HEK293 (cell line): Measurements from ENCODE around the gene FSCN2.

ENCODE experiments used
- FEZF1 ChIP-seq: fragments of 450-650 bp; formaldehyde crosslinking; IDR thresholded peaks from 2 replicates; pipeline ENCODE4 v1.5.1; 2016; ENCODE audit warnings: missing biosample characterization, missing genetic modification characterization
- GLIS2 ChIP-seq: fragments of 450-650 bp; formaldehyde crosslinking; IDR thresholded peaks from 2 replicates; pipeline ENCODE4 v1.5.1; 2016; ENCODE audit warnings: missing biosample characterization, missing genetic modification characterization
- HIC1 ChIP-seq: fragments of 450-650 bp; formaldehyde crosslinking; IDR thresholded peaks from 2 replicates; pipeline ENCODE4 v1.5.1; 2016; ENCODE audit warnings: missing biosample characterization, missing genetic modification characterization
- KLF16 ChIP-seq: fragments of 450-650 bp; formaldehyde crosslinking; IDR thresholded peaks from 2 replicates; pipeline ENCODE4 v1.5.1; 2017; ENCODE audit warnings: missing biosample characterization, missing genetic modification characterization
- PRDM4 ChIP-seq: fragments of 450-650 bp; formaldehyde crosslinking; IDR thresholded peaks from 2 replicates; pipeline ENCODE4 v1.5.1; 2017; ENCODE audit warnings: missing biosample characterization, missing genetic modification characterization
- SCRT2 ChIP-seq: fragments of 450-650 bp; formaldehyde crosslinking; IDR thresholded peaks from 2 replicates; pipeline ENCODE4 v1.5.1; 2016; ENCODE audit warnings: missing biosample characterization, missing genetic modification characterization
- SETDB1 ChIP-seq: IDR thresholded peaks from one replicate; pipeline ENCODE4 v1.6.1; 2017; ENCODE audit warnings: mild to moderate bottlenecking, low read length, moderate library complexity, mixed read lengths; ENCODE audit not compliant: insufficient read length
- SP2 ChIP-seq: fragments of 450-650 bp; formaldehyde crosslinking; IDR thresholded peaks from 2 replicates; pipeline ENCODE4 v1.5.1; 2016; ENCODE audit warnings: missing biosample characterization, missing genetic modification characterization
- ZBTB11 ChIP-seq: fragments of 450-650 bp; formaldehyde crosslinking; conservative IDR thresholded peaks from 2 replicates; pipeline ENCODE4 v1.5.1; 2016; ENCODE audit warnings: low read depth, missing biosample characterization, missing genetic modification characterization
- ZBTB26 ChIP-seq: fragments of 450-650 bp; formaldehyde crosslinking; optimal IDR thresholded peaks from 2 replicates; pipeline ENCODE3; 2016; ENCODE audit warnings: missing biosample characterization, mild to moderate bottlenecking, missing genetic modification characterization
- ZBTB6 ChIP-seq: fragments of 450-650 bp; formaldehyde crosslinking; IDR thresholded peaks from 2 replicates; pipeline ENCODE4 v1.5.1; 2017; ENCODE audit warnings: missing biosample characterization, missing genetic modification characterization
- ZNF138 ChIP-seq: fragments of 450-650 bp; formaldehyde crosslinking; IDR thresholded peaks from 2 replicates; pipeline ENCODE4 v1.5.1; 2016; ENCODE audit warnings: missing biosample characterization, missing genetic modification characterization, borderline replicate concordance
- ZNF148 ChIP-seq: fragments of 450-650 bp; formaldehyde crosslinking; IDR thresholded peaks from 2 replicates; pipeline ENCODE4 v1.5.0; 2017; ENCODE audit warnings: missing biosample characterization, missing genetic modification characterization, borderline replicate concordance
- ZNF155 ChIP-seq: fragments of 450-650 bp; formaldehyde crosslinking; IDR thresholded peaks from 2 replicates; pipeline ENCODE4 v1.5.1; 2016; ENCODE audit warnings: missing biosample characterization, missing genetic modification characterization
- ZNF157 ChIP-seq: fragments of 450-650 bp; formaldehyde crosslinking; IDR thresholded peaks from 2 replicates; pipeline ENCODE4 v1.5.1; 2016; ENCODE audit warnings: missing biosample characterization, missing genetic modification characterization
- ZNF174 ChIP-seq: fragments of 450-650 bp; formaldehyde crosslinking; IDR thresholded peaks from 2 replicates; pipeline ENCODE4 v1.5.0; 2017; ENCODE audit warnings: missing biosample characterization, mild to moderate bottlenecking, missing genetic modification characterization
- ZNF23 ChIP-seq: fragments of 450-650 bp; formaldehyde crosslinking; IDR thresholded peaks from 2 replicates; pipeline ENCODE4 v1.5.1; 2016; ENCODE audit warnings: missing biosample characterization, missing genetic modification characterization, borderline replicate concordance
- ZNF24 ChIP-seq: fragments of 450-650 bp; formaldehyde crosslinking; IDR thresholded peaks from 2 replicates; pipeline ENCODE4 v1.5.1; 2016; ENCODE audit warnings: missing biosample characterization, missing genetic modification characterization
- ZNF311 ChIP-seq: fragments of 450-650 bp; formaldehyde crosslinking; IDR thresholded peaks from 2 replicates; pipeline ENCODE4 v1.5.1; 2017; ENCODE audit warnings: missing biosample characterization, missing genetic modification characterization, borderline replicate concordance
- ZNF677 ChIP-seq: fragments of 450-650 bp; IDR thresholded peaks from 2 replicates; pipeline ENCODE4 v1.5.0; 2018; ENCODE audit warnings: missing biosample characterization, mild to moderate bottlenecking, missing genetic modification characterization, moderate library complexity
- ZNF704 ChIP-seq: fragments of 450-650 bp; formaldehyde crosslinking; IDR thresholded peaks from 2 replicates; pipeline ENCODE4 v1.5.1; 2016; ENCODE audit warnings: missing biosample characterization, missing genetic modification characterization
- ZNF792 ChIP-seq: fragments of 450-650 bp; formaldehyde crosslinking; IDR thresholded peaks from 2 replicates; pipeline ENCODE4 v1.5.1; 2016; ENCODE audit warnings: missing biosample characterization, missing genetic modification characterization
- ZNF830 ChIP-seq: fragments of 450-650 bp; IDR thresholded peaks from 2 replicates; pipeline ENCODE4 v1.5.0; 2018; ENCODE audit warnings: missing biosample characterization, missing genetic modification characterization, low read depth, mild to moderate bottlenecking, moderate library complexity
- ZSCAN5A ChIP-seq: fragments of 450-650 bp; formaldehyde crosslinking; IDR thresholded peaks from 2 replicates; pipeline ENCODE4 v1.5.1; 2016; ENCODE audit warnings: missing biosample characterization, missing genetic modification characterization

FSCN2 gene

GRCh38 chr17:81488276-81488860, 39.8 kb upstream of the FSCN2 start (continued):
- no peak for TF ChIP-seq ZNF704 (tag by site-specific recombination)
- TF ChIP-seq ZNF677 (tag by site-specific recombination), result no peak
- no peak for TF ChIP-seq ZSCAN5A (tag by site-specific recombination)
- TF ChIP-seq FEZF1, result no peak
- peak; percentile 74 for TF ChIP-seq GLIS2
- no peak for TF ChIP-seq ZNF138 (tag by site-specific recombination)
- TF ChIP-seq HIC1 (tag by site-specific recombination), result 0 out of 2 replicates have a peak, but pooled peaks have one; percentile 31
- TF ChIP-seq ZNF157, result no peak
- no peak for TF ChIP-seq ZNF148 (tag by site-specific recombination)
- no peak for TF ChIP-seq ZNF792 (tag by site-specific recombination)
- 0 out of 2 replicates have a peak, but pooled peaks have one; percentile 21 for TF ChIP-seq ZBTB11
- TF ChIP-seq PRDM4 (tag by site-specific recombination), result no peak
- TF ChIP-seq ZNF830 (tag by site-specific recombination), result no peak
- TF ChIP-seq ZNF174, result no peak
- no peak for TF ChIP-seq ZNF24 (tag by site-specific recombination)
- TF ChIP-seq ZNF311, result no peak
- peak; percentile 88 for TF ChIP-seq SCRT2 (tag by site-specific recombination)
- TF ChIP-seq ZBTB26 (tag by site-specific recombination), result no peak
- TF ChIP-seq SP2 (tag by site-specific recombination), result no peak
- TF ChIP-seq ZNF155 (tag by site-specific recombination), result no peak
- TF ChIP-seq ZBTB6, result 0 out of 2 replicates have a peak, but pooled peaks have one; percentile 31
- TF ChIP-seq SETDB1, result no peak
- no peak for TF ChIP-seq ZNF23 (tag by site-specific recombination)
- TF ChIP-seq KLF16, result no peak
